HG03135 (cell line): ENCODE results near the gene GFI1B.
"Not testable (repeated sequence)": the region's sequence is repeated elsewhere in the genome, so short reads cannot be mapped to it uniquely, and the experiment has no call there.

Source experiments
- ATAC-seq: cut with Tn5 transposase; IDR thresholded peaks from one replicate; pipeline ENCODE4 v1.9.1; 2021; ENCODE audit warnings: mild to moderate bottlenecking, moderate library complexity; ENCODE audit not compliant: unreplicated experiment

GFI1B gene

DNA sequence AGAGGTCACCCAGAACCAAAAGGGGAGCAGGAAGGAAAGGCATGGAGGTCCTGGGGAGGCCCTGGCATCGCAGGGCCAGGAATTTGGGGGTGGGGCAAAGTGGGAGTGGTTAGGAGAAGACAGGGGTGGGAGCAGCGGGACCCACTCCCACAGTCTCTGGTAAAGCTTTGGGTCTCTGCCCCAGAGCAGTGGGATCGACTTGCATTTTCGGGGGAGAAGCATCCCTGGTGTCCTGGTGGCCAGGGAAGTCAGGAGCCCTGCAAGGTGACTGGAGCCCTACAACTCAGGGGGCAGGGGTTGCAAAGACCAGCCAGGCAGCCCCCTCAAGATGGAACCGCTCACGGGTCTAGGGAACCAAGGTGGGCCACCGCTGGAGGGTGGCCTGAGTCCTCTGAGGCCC, 29.9 kb downstream of the GFI1B start:
- no peak for ATAC-seq

DNA sequence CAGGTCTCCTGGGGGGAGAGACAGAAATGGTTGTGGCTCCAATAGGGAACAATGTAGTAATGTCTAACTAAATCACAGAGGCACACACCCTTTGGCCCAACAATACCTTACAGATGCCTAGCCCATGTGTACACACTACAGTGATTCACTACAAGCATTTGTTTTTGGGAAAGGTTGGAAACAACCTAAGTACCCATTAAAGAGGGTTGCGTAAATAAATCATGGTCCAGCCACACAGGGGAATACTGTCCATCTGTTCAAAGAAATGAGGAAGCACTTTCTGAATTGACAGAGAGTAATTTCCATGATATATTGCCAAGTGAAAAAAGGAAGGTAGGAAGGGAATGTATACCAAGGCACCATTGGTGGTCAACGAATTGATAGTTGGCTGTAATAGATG, 30.3 kb downstream of the GFI1B start:
- no peak for ATAC-seq

DNA sequence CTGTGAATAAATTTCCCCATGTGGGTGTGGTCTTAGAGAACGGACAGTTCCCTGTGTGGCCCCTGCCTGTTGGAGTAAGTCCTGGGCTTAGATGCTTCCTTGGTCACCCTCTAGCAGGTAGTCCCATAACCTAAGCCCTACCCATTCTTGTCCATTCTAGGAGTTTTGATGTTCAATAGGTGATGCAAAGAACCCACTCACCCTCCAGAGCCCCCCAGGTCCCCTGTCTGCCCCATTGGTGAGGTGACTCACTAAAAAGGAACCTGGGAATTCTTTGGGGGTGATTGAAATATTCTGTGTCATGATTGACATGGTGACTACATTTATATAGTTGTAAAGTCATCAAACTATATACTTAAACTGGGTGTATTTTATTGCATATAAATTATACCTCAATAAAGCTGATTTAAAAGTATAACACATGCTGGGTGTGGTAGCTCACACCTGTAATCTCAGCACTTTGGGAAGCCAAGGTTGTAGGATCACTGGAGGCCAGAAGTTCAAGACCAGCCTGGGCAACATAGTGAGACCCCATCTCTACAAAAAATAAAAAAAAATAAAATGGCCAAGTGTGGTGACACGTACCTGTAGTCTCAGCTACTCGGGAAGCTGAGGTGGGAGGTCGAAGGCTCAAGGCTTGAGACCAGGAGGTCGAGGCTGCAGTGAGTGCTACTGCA, 31.6 kb downstream of the GFI1B start:
- no peak for ATAC-seq

DNA sequence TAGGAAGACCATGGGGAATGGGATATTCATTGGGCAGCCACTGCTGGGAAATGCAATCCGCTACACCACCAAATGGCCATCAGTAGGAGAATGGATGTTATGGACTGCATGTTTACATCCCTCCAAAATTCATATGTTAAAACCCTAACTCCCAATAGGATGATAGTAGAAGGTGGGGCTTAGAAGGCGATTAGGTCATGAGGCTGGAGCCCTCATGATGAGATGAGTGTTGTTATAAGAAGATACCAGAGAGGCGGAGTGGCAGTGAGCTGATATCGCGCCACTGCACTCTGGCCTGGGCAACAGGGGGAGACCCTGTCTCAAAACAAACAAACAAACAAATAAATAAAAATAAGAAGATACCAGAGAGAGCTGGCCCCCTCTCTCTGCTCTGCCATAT, 36.2 kb downstream of the GFI1B start:
- no peak for ATAC-seq

DNA sequence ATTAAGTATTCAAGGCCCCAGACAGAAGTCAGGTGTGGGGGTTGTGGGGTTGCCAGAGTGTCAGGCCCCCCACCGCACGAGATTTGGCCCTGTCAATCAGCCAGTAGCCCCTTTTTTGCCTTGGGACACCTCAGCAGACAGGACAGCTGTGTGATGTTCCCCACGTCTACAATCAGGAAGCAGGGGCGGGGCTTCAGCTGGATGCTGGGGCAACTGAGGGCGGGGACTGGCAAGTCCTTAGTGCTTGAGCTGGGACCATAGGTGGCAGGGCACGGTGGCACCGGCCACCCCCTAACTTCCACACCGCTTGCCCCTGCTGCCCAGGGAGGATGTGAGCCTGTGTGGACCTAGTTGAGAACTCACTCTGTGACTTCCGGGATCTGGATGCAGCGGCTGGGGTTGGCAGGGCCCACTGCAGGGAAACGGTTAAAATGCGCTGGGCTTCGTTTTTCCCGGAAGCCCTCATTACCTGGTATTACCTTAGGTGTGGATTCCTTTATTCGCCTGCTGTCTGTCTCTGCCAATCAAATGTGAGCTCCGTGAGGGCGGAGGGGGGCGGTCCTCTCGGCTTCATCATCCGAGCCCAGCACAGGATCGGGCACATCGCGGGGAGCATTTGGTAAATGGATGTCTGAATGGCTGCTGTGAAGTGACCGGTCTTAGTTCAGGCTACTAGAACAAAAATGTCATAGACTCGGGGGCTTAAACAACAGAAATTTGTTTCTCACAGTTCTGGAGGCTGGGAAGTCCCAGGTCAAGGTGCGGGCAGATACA, 44.8 kb downstream of the GFI1B start:
- ATAC-seq = no peak

DNA sequence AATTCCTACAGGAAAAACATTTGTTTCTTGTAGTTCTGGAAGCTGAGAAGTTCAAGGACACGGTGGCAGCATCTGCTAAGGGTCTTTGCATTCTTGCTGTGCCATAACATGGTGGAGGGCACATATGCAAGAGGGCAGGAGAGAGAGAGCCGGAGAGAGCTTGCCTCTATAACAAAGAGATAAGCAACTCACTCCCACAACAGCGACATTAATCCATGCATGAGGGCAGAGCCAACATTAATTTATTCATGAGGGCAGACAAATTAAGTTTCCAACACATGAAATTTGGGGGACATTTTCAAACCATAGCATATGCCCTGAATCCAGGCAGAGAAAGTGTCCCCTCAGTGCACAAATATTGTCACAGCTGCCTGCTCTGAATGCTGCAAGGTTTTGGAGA, 47.9 kb downstream of the GFI1B start:
- no peak for ATAC-seq

DNA sequence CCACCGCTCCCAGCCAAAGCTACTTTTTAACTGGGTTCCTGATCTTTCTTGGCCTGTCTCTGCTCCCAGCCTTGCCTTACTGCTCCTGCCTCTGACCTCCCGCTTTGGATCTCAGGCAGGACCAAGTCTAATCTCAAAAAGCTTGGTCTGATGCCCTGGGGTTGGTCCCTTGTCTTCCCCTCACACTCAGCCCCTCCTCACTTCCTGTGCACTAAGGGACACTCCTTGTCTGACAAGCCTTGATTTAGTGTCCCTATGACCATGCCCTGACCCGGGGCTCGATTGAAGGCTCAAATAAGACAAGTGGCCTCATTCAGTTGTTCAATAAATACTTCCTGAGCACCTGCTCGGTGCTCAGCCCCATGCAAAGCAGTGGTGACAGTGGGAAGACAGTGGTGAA, 48.6 kb downstream of the GFI1B start:
- ATAC-seq = no peak

DNA sequence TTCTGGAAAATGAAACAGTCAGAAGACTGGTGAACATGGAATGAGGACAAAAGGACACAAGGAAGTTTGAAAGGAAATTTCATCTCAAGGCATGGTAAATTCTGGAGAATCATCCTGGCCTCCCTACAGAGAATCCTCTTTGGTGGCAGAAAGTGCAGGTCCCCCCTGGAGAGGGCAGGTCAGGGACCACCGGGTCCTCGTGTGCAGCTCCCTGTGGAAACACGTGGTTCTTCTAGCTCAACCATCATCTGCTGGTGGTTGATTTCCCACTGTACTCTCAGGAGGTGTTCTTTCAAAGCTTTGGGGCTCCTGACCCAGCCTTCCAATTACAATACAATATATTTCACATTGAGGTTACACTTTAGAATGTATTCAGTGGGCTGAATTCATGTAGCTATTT, 49.7 kb downstream of the GFI1B start:
- no peak for ATAC-seq

DNA sequence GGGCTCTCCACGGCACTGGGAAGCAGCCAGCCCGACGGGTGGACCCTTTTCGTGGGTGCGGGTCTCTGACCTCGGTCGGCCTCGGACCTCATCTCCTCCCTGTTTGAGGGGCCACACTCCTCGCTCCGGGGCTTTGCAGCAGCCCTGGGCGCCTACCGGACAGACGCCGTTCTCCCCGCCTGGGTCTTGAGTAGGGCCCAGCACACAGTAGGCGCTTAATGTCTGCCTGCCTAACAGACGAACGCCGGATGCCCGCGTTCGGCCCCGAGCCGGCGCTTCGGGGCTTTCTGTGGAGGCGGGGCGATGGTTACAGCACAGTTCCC, 51.5 kb downstream of the GFI1B start:
- peak; percentile 9 for ATAC-seq

DNA sequence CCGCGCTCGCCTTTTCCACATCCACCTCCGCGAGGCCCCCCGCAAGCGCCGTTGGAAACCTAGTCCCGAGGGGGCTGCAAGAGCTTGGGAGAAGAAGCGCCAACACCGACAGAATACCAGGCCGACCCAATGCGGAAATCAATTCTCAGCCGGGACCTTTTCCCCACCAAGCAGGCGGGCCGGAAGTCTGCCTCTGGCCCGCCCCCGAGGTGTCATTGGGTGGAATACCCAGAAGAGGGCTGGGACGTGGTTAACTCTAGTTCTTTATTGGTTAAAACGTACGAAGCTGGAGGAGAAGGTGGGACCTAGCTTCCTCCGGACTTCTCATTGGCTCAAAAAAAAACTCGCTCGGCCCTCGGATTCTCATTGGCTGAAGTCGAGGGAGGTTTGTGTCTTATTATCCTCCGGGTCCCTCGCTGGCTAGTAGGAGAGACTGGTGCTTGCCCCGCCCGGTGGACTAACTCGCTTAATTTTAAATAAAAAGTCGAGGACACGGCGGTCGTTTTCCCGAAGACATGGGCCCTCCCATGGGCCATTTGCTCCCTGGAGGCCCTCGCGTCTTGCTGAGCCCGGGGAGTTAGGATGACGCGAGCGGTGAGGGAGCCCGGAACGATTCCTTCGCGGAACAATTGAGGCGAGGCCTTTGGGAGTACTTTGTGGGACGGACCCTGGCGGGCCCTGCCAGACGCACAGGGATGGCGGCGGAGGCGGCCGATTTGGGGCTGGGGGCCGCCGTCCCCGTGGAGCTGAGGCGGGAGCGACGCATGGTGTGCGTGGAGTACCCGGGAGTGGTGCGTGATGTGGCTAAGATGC, 52.0 kb downstream of the GFI1B start, which contains the start of gene GTF3C5:
GTF3C5 (plus strand) TSS at position 681 of the 813 bp plus-strand sequence; CDS start at position 696, 15 bp downstream.
- ATAC-seq = peak; percentile 94

DNA sequence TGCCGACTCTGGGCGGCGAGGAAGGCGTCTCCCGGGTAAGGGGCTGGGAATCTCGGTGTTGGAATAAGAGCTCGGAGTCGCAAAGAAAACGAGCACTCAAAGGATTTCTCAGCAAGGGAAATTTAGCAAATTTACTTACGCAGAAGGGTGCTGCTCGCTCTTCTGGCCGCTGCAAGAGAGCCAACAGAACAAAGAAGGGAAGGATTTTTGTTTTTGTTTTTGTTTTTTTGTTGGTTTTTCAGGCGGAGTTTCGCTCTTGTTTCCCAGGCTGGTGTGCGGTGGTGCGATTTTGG, 52.6 kb downstream of the GFI1B start:
- no peak for ATAC-seq

DNA sequence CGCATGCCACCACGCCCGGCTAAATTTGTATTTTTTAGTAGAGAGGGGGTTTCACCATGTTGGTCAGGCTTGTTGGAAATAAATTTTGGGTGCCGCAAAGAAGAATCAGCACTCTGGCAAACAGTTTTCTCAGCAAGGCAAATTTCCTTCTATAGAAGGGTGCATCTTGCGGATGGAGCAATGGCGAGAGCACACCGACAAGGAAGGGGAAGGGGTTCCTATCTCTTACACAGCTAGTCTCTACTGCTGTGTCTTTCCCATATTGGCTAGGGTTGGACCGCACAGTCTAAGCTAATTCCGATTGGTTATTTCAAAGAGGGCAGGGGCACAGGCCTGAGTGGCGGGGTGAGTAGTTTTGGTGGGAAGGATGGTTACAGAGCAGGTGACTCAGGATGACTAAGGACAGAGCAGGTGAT, 53.0 kb downstream of the GFI1B start:
- no peak for ATAC-seq

DNA sequence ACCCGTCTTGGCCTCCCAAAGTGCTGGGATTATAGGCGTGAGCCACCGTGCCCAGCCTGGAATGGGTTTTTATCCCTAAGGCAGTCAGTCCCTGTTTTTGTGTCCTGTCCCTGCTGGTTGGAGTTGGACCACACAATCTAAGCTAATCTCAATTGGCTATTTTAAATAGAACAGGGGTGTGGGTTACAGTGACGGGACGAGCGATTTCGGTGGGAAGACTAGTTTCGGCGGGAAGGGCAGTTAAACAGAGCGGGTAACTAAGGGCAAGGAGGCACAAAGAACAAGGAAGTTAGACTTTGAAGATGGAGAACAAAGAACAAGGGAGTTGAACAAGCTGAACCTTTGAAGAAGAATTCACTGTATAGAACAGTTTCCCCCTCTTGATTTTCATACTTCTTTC, 53.7 kb downstream of the GFI1B start:
- ATAC-seq = no peak

DNA sequence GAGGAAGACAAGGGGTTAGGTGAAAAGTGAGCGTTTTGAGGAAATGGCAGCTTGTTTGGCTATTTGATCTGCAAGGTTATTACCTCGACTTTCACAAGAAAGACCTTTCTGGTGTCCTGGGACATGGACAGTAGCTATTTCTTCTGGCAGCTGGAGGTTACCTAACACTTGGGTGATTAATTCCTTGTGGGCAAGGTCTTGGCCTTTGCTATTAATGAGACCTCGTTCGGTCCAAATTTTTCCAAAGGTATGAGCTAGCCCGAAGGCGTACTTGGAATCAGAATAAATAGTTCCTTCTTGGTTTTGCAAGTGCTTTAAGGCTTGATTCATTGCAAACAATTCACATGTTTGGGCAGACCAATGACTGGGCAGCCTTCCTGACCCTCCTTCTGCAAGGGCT, 57.2 kb downstream of the GFI1B start:
- ATAC-seq = no peak

DNA sequence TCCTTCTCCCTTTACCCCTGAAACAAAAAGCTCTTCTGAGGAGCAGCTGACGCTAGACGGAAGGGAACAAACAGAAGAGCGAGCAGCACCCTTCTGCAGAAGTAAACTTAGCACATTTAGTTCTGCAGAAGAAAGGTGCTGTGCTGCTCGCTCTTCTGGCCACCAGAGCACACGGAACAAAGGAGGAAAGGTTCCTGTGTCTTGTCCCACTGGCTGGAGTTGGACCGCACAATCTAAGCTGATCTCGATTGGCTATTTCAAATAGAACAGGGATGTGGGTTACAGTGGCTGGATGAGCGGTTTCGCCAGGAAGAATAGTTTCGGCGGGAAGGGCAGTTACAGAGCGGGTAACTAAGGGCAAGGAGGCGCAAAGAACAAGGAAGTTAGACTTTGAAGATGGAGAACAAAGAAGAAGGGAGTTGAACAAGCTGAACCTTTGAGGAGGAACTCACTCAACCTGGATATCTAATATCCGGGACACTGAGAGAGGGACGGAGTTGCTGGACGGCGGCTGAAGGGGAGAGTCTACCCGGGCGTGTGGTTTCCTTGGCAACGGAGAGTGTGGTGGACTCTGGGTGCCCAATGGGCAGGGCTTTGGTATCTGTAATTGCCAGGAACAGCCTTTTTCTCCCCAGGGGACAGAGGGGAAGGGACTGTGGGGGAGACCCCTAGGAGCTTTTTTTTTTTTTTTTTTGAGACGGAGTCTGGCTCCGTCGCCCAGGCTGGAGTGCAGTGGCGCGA, 59.5 kb downstream of the GFI1B start:
- ATAC-seq = no peak

DNA sequence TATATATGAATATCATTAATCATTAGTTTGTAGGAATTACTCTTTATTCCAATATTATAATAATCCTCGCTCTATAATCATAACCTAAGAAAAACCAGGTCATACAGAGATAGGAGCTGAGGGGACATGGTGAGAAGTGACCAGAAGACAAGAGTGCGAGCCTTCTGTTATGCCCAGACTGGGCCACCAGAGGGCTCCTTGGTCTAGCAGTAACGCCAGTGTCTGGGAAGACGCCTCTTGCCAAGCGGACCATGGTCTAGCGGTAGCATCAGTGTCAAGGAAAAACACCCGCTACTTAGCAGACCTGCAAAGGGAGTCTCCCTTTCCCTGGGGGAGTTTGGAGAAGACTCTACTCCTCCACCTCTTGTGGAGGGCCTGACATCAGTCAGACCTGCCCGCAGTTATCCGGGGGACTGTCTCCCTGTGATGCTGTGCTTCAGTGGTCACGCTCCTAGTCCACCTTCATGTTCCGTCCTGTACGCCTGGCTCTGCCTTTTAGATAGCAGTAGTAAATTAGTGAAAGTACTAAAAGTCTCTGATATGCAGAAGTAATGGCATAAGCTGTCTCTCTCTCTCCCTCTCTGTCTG, 62.5 kb downstream of the GFI1B start:
- not testable (repeated sequence) for ATAC-seq
